HEK293T (cell line): ENCODE results near the gene MYL10.

Source experiments
- BHLHE40 ChIP-seq: fragments of 450-650 bp; IDR thresholded peaks from 2 replicates; pipeline ENCODE4 v1.6.1; 2016; ENCODE audit warnings: mild to moderate bottlenecking, moderate library complexity, borderline replicate concordance
- FOXM1 ChIP-seq: fragments of 450-650 bp; IDR thresholded peaks from 2 replicates; pipeline ENCODE4 v1.6.1; 2017; ENCODE audit warnings: mild to moderate bottlenecking, borderline replicate concordance
- SP1 ChIP-seq: fragments of 450-650 bp; IDR thresholded peaks from 2 replicates; pipeline ENCODE4 v1.6.1; 2017

GRCh38 chr7:101651112-101651511, 22.0 kb upstream of the MYL10 start:
- TF ChIP-seq FOXM1 = no peak
- TF ChIP-seq SP1 = no peak
- TF ChIP-seq BHLHE40 = no peak
